Vagina (tissue), 2 donors: ENCODE measurements around the gene DSEL. TPM values are rescaled to one million over a fixed set of nuclear protein-coding genes. Genes with fewer than 3 reads are reported as not detected.

Experiments used
- DNase-seq, 2 donors: peaks; one replicate each; pipeline ENCODE4 v3.0.0-alpha.2; 2017; ENCODE audit errors: extremely low spot score in 2 of 2
- H3K27ac ChIP-seq: fragments of 200-600 bp; sonication (generic); one replicate; pipeline ENCODE4 v1.5.1; 2019
- H3K27me3 ChIP-seq: fragments of 200-600 bp; sonication (generic); one replicate; pipeline ENCODE4 v1.5.1; 2019
- H3K36me3 ChIP-seq, 2 donors: fragments of 200-600 bp; sonication (generic); one replicate each; pipeline ENCODE4 v1.5.1; 2017 to 2019
- H3K4me1 ChIP-seq: fragments of 200-600 bp; sonication (generic); one replicate; pipeline ENCODE4 v1.5.1; 2019
- H3K4me3 ChIP-seq, 2 donors: fragments of 200-600 bp; sonication (generic); 1 replicate in 1 of 2; 2 replicates in 1 of 2; pipeline ENCODE4 v1.5.1; 2016 to 2019
- H3K9me3 ChIP-seq: fragments of 200-600 bp; sonication (generic); one replicate; pipeline ENCODE4 v1.5.1; 2019
- CTCF ChIP-seq, 3 experiments: fragments of 450-650 bp in 2 of 3; fragments of 200-600 bp in 1 of 3; sonication (generic) in 1 of 3; IDR thresholded peaks; one replicate each; pipeline ENCODE4 v1.5.1; 2017 to 2019; ENCODE audit warnings: antibody characterized with exemption in 3 of 3, mild to moderate bottlenecking in 2 of 3, moderate library complexity in 2 of 3
- POLR2A ChIP-seq, 2 donors: fragments of 450-650 bp; IDR thresholded peaks; one replicate each; pipeline ENCODE4 v1.6.1; 2017; ENCODE audit warnings: antibody characterized with exemption in 2 of 2, mild to moderate bottlenecking in 2 of 2, moderate library complexity in 2 of 2
- POLR2AphosphoS5 ChIP-seq, 2 donors: sonication (generic); formaldehyde crosslinking; IDR thresholded peaks; one replicate each; pipeline ENCODE4 v1.9.0; 2017; ENCODE audit warnings: antibody characterized with exemption in 2 of 2, mild to moderate bottlenecking in 2 of 2, low read depth in 1 of 2; ENCODE audit not compliant: insufficient read depth in 1 of 2
- intact Hi-C: fragments of 100-400 bp; cut with DNase I; formaldehyde crosslinking; loops from one replicate; pipeline ENCODE4 v1.15.1; 2023
- total RNA-seq: library from RNA; depleted of rRNA; stranded (reverse); fragments of >200 nt; gene quantifications from one replicate; pipeline ENCODE4 v1.2.3, GENCODE V29; 2016

The DSEL gene
- total RNA-seq, 1 donor from 2014 or later: 7.6 TPM

GRCh38 chr18:67514465-67514864, 2.1 kb downstream of the DSEL start:
- Histone ChIP-seq H3K27ac (no peak overlapping the region), H3K4me3 (no peak overlapping the region), H3K9me3 (no peaks in the 10 kb centered on the region), H3K4me1 (peaks cover 20% of the 10 kb centered on the region), H3K36me3 (no peaks in the 10 kb centered on the region), H3K27me3 (no peaks in the 10 kb centered on the region)
- no peak for TF ChIP-seq POLR2A (IDR thresholded peaks at IDR 0.05)
- TF ChIP-seq POLR2AphosphoS5 (IDR thresholded peaks at IDR 0.05; ENCODE audit: insufficient read depth in 1 of 2, low read depth in 1 of 2): no peak
- no peak for TF ChIP-seq CTCF (IDR thresholded peaks at IDR 0.05)
- DNase-seq: no peak
- intact Hi-C loops: no loop called here

DNA sequence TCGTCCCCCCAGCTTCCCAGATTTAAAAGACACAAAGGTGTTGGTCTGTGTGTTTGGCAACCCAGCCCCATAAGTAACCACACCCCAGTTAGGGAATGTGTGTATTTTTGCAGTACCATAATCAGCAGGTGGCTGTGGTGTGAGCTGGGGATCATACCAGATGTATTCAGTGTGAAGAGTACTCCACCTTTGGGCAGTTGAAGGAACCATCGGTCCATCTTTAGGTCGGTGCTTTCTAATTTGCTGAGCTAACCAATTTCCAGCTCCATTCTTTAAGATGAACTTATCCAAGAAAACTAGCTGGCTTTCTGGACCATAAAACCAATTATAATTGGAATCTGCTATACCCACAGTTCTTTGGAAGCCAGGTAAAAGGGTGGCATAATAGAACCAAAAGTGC, 3.2 kb downstream of the DSEL start:
- H3K4me3 ChIP-seq: no peak overlapping the region
- TF ChIP-seq CTCF (IDR thresholded peaks at IDR 0.05): no peak
- no peak for TF ChIP-seq POLR2A (IDR thresholded peaks at IDR 0.05)
- TF ChIP-seq POLR2AphosphoS5 (IDR thresholded peaks at IDR 0.05; ENCODE audit: insufficient read depth in 1 of 2, low read depth in 1 of 2): no peak
- H3K9me3 ChIP-seq: no peaks in the 10 kb centered on the region
- H3K36me3 ChIP-seq: no peaks in the 10 kb centered on the region
- intact Hi-C loops: no loop called here
- no peak for DNase-seq
- H3K4me1 ChIP-seq: peaks cover 19% of the 10 kb centered on the region
- H3K27me3 ChIP-seq: no peaks in the 10 kb centered on the region
- no peak overlapping the region for H3K27ac ChIP-seq

- Histone ChIP-seq H3K27ac (no peak overlapping the region), H3K4me1 (peaks cover 8% of the 10 kb centered on the region), H3K36me3 (no peaks in the 10 kb centered on the region), H3K9me3 (no peaks in the 10 kb centered on the region), H3K4me3 (no peak overlapping the region), H3K27me3 (no peaks in the 10 kb centered on the region)
- DNase-seq: no peak
- TF ChIP-seq POLR2AphosphoS5 (IDR thresholded peaks at IDR 0.05; ENCODE audit: insufficient read depth in 1 of 2, low read depth in 1 of 2) (no peak), POLR2A (IDR thresholded peaks at IDR 0.05) (no peak), CTCF (IDR thresholded peaks at IDR 0.05) (no peak)
- intact Hi-C loops: no loop called here
These were observed 4.7 kb downstream of the DSEL start for GRCh38 chr18:67511840-67512239.

DNA sequence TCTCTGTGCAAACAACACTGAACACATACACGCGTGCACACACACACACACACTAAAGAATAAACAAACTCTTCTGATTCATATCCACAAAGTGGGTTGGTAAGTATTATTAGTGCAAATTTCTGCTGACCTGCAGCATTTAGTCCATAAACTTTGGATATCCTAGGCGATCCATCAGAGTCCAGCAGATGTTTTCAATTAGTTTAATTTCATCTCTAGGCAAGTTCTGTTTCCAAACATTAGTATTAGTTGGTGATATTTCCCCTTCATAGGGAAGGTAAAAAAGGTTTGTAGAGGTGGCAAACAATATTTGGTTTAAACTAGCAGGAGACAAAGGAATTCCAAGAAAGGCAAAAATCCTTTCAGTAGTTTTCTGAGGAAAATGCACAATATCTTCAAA, 5.7 kb downstream of the DSEL start:
- TF ChIP-seq POLR2AphosphoS5 (IDR thresholded peaks at IDR 0.05; ENCODE audit: insufficient read depth in 1 of 2, low read depth in 1 of 2) (no peak), POLR2A (IDR thresholded peaks at IDR 0.05) (no peak), CTCF (IDR thresholded peaks at IDR 0.05) (no peak)
- Histone ChIP-seq H3K27me3 (no peaks in the 10 kb centered on the region), H3K27ac (no peak overlapping the region), H3K4me1 (peaks cover 8% of the 10 kb centered on the region), H3K9me3 (no peaks in the 10 kb centered on the region), H3K4me3 (no peak overlapping the region), H3K36me3 (no peaks in the 10 kb centered on the region)
- intact Hi-C loops: no loop called here
- DNase-seq: no peak

GRCh38 chr18:67509741-67510391, 6.7 kb downstream of the DSEL start:
- DNase-seq: no peak
- no peak for TF ChIP-seq POLR2AphosphoS5 (IDR thresholded peaks at IDR 0.05; ENCODE audit: insufficient read depth in 1 of 2, low read depth in 1 of 2)
- no peak for TF ChIP-seq CTCF (IDR thresholded peaks at IDR 0.05)
- TF ChIP-seq POLR2A (IDR thresholded peaks at IDR 0.05): no peak
- Histone ChIP-seq H3K9me3 (no peaks in the 10 kb centered on the region), H3K4me1 (peaks cover 2% of the 10 kb centered on the region), H3K27ac (no peak overlapping the region), H3K27me3 (no peaks in the 10 kb centered on the region), H3K36me3 (no peaks in the 10 kb centered on the region), H3K4me3 (no peak overlapping the region)
- intact Hi-C loops: no loop called here
